Osteocyte (in vitro differentiated cells): ENCODE results near the gene APPL1. TPM values are rescaled to one million over a fixed set of nuclear protein-coding genes. Genes with fewer than 3 reads are reported as not detected.

Experiments used
- DNase-seq: peaks from one replicate; pipeline ENCODE4 v3.0.0; 2021; ENCODE audit warnings: mixed read lengths; ENCODE audit not compliant: unreplicated experiment; ENCODE audit errors: extremely low spot score
- H3K27ac Mint-ChIP-seq: one replicate; pipeline ENCODE4 v1.8.0; 2021; ENCODE audit warnings: mild to moderate bottlenecking, mixed read lengths; ENCODE audit not compliant: unreplicated experiment
- H3K27me3 Mint-ChIP-seq: one replicate; pipeline ENCODE4 v1.8.0; 2021; ENCODE audit warnings: mixed read lengths; ENCODE audit not compliant: unreplicated experiment
- H3K36me3 Mint-ChIP-seq: one replicate; pipeline ENCODE4 v1.8.0; 2021; ENCODE audit warnings: mixed read lengths; ENCODE audit not compliant: unreplicated experiment
- H3K4me1 Mint-ChIP-seq: one replicate; pipeline ENCODE4 v1.8.0; 2021; ENCODE audit warnings: mixed read lengths; ENCODE audit not compliant: unreplicated experiment
- H3K4me3 Mint-ChIP-seq: one replicate; pipeline ENCODE4 v1.8.0; 2021; ENCODE audit warnings: mild to moderate bottlenecking, moderate library complexity, mixed read lengths; ENCODE audit not compliant: unreplicated experiment
- H3K9me3 Mint-ChIP-seq: one replicate; pipeline ENCODE4 v1.8.0; 2021; ENCODE audit warnings: mixed read lengths; ENCODE audit not compliant: unreplicated experiment
- CTCF ChIP-seq: fragments of 200-600 bp; sonication (generic); IDR thresholded peaks from 2 replicates; pipeline ENCODE4 v1.5.0; 2021; ENCODE audit warnings: antibody characterized with exemption, mild to moderate bottlenecking, moderate library complexity
- total RNA-seq: library from RNA; stranded (reverse); gene quantifications from 2 replicates; pipeline ENCODE4 v1.2.1, GENCODE V29; 2021

Gene APPL1
- total RNA-seq, 1 donor from 2014 or later: 36.2 TPM

GRCh38 chr3:57226176-57226575, 1.4 kb upstream of the APPL1 start:
- Mint-ChIP-seq H3K9me3 (no peaks in the 10 kb centered on the region), H3K4me3 (no peak overlapping the region), H3K4me1 (peaks cover 33% of the 10 kb centered on the region), H3K27me3 (no peaks in the 10 kb centered on the region), H3K27ac (peak overlapping the region; percentile 5), H3K36me3 (no peaks in the 10 kb centered on the region)
- no peak for TF ChIP-seq CTCF
- no peak for DNase-seq

- H3K27me3 Mint-ChIP-seq: no peaks in the 10 kb centered on the region
- DNase-seq: no peak
- H3K9me3 Mint-ChIP-seq: no peaks in the 10 kb centered on the region
- TF ChIP-seq CTCF: no peak
- peak overlapping the region; percentile 93 for H3K27ac Mint-ChIP-seq
- H3K36me3 Mint-ChIP-seq: no peaks in the 10 kb centered on the region
- H3K4me3 Mint-ChIP-seq: peak overlapping the region; percentile 87
- peaks cover 34% of the 10 kb centered on the region for H3K4me1 Mint-ChIP-seq
These were observed 612 bp downstream of the APPL1 start for GRCh38 chr3:57227930-57228751.

- H3K27ac Mint-ChIP-seq: peak overlapping the region; percentile 93
- DNase-seq: no peak
- no peak for TF ChIP-seq CTCF
- H3K4me1 Mint-ChIP-seq: peaks cover 33% of the 10 kb centered on the region
- H3K36me3 Mint-ChIP-seq: no peaks in the 10 kb centered on the region
- H3K4me3 Mint-ChIP-seq: peak overlapping the region; percentile 38
- H3K27me3 Mint-ChIP-seq: no peaks in the 10 kb centered on the region
- no peaks in the 10 kb centered on the region for H3K9me3 Mint-ChIP-seq
These were observed 2.5 kb downstream of the APPL1 start for GRCh38 chr3:57230006-57230405.

GRCh38 chr3:57233799-57234198, 6.3 kb downstream of the APPL1 start:
- Mint-ChIP-seq H3K27ac (no peak overlapping the region), H3K4me1 (peaks cover 22% of the 10 kb centered on the region), H3K27me3 (no peaks in the 10 kb centered on the region), H3K36me3 (peaks cover 6% of the 10 kb centered on the region), H3K4me3 (no peak overlapping the region), H3K9me3 (no peaks in the 10 kb centered on the region)
- DNase-seq: no peak
- TF ChIP-seq CTCF: no peak

GRCh38 chr3:57234613-57235575, 7.4 kb downstream of the APPL1 start:
- peaks cover 13% of the 10 kb centered on the region for H3K36me3 Mint-ChIP-seq
- peaks cover 11% of the 10 kb centered on the region for H3K4me1 Mint-ChIP-seq

More at GRCh38 chr3:57234613-57235575, 7.4 kb downstream of the APPL1 start:
- no peak overlapping the region for H3K27ac Mint-ChIP-seq
- DNase-seq: no peak
- H3K4me3 Mint-ChIP-seq: no peak overlapping the region
- no peaks in the 10 kb centered on the region for H3K27me3 Mint-ChIP-seq
- no peak for TF ChIP-seq CTCF
- no peaks in the 10 kb centered on the region for H3K9me3 Mint-ChIP-seq
